Left lobe of liver (tissue), 2 donors: Measurements from ENCODE around the gene ARMH3. TPM values are rescaled to one million over a fixed set of nuclear protein-coding genes. Genes with fewer than 3 reads are reported as not detected.
"Not testable (repeated sequence)": the region's sequence is repeated elsewhere in the genome, so short reads cannot be mapped to it uniquely, and the experiment has no call there.

Experiments used
- ATAC-seq: fragments of 200-7000 bp; cut with Tn5 transposase; one replicate; pipeline ENCODE4 v1.9.1; 2020; ENCODE audit warnings: mild to moderate bottlenecking, moderate library complexity
- DNase-seq: peaks from one replicate; pipeline ENCODE4 v3.0.0-alpha.2; 2020; ENCODE audit warnings: low spot score
- total RNA-seq: library from RNA; stranded (reverse); gene quantifications from one replicate; pipeline ENCODE4 v1.2.1, GENCODE V29; 2021
- donor health status: DM: no; HTN: no; CAD: no; lungs with moderate emphysema.
- donor health status: DM: no; HTN: yes; CAD: no.

The ARMH3 gene
- total RNA-seq, 1 donor from 2014 or later, result 13.6 TPM

- ATAC-seq, result no peak
- no peak for DNase-seq
These were observed 9.9 kb downstream of the ARMH3 start for GRCh38 chr10:102046095-102046494.

DNA sequence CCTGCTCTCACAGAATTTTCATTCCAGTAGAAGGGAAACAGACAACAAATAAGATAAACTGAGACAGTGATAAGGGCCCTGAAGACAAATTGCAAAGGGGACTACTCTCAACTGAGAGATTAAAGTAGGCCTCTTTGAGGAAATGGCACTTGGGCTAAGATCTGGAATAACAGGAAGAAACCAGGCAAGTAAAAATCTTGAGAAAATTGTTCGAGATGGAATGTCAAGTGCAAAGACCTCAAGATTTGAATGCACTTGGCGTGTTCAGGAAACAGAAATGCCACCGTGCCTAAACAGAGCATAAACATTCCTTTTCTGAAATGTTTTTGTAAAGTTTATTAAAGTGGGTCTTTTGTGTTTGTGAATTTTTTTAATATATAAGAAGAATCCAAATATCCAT, 10.7 kb downstream of the ARMH3 start:
- no peak for ATAC-seq
- no peak for DNase-seq

GRCh38 chr10:102040305-102041050, 15.5 kb downstream of the ARMH3 start:
- ATAC-seq (no peak), DNase-seq (no peak)

DNA sequence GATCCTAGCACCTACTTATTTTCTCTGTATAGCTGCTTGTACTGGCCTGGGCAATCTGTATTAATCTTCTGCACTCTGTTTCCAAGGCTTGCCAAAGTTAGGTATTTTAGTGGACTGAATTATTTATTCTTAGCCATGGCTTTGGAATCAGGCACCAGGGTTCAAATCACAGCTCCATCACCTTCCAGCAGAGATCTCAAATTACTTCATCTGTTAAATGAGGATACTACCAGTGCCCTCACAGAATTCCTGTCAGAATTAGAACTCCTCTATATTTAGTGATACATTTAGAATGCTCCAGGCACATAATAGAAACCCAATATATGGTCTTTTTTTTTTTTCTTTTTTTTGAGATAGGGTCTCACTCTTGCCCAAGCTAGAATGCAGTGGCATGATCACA, 17.6 kb downstream of the ARMH3 start:
- no peak for ATAC-seq
- no peak for DNase-seq

- ATAC-seq, DNase-seq: not testable (repeated sequence)
These were observed 20.2 kb downstream of the ARMH3 start for GRCh38 chr10:102035807-102036206.

DNA sequence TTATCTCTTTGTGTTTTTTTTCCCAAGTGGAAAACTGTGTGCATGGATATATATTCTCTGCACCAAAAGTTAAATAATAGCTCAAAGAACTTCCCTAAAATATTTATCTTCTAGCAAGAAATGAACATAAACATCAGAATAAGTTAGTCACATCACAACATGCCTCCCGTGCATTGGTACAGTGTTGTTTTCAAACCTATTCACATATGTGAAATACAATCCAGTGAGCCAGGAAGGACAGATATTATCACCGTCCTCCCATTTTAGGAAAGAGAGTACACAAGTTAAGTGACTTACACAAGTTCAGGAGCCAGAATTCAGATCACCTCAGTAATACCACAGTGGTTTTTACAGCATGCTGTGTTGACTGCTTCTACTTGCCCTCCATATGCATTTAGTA, 22.2 kb downstream of the ARMH3 start:
- ATAC-seq (no peak), DNase-seq (no peak)

DNA sequence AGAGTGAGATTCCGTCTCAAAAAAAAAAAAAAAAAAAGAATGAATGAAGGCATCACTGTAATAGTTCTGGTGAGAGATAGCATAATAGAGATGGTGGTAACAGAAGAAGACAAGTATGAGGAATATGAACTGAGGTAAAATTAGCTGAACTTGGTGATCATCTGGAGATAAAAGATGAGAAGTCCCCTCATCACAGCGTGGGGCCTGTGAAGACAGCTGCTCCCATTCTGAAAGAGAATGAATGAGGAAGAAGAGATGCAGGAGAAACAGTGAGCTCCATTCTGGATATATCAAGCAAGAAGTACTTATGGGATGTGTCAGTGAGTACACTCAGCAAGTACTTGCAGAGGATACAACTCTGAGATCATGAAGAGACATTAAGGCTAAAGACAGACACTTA, 28.7 kb downstream of the ARMH3 start:
- ATAC-seq (no peak), DNase-seq (no peak)

- no peak for ATAC-seq
These were observed 31.2 kb downstream of the ARMH3 start for GRCh38 chr10:102024799-102025198.

DNA sequence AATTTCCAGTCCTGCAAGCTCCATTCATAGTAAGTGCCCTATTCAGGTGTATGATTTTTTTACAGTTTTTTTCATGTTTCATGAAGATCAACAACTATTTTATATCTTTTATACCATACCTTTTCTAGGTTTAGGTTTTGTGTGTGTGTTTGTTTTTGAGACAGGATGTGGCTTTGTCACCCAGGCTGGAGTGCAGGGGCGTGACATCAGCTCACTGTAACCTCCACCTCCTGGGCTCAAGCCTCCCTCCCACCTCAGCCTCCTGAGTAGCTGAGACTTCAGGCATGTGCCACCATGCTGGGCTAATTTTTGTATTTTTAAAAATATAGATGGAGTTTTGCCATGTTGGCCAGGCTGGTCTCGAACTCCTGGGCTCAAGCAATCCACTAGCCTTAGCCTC, 35.0 kb downstream of the ARMH3 start:
- DNase-seq, result no peak
- no peak for ATAC-seq

More at GRCh38 chr10:102024799-102025198, 31.2 kb downstream of the ARMH3 start:
- no peak for DNase-seq

GRCh38 chr10:102017295-102017694, 38.7 kb downstream of the ARMH3 start:
- ATAC-seq (no peak), DNase-seq (no peak)

GRCh38 chr10:102016416-102016815, 39.6 kb downstream of the ARMH3 start:
- ATAC-seq, result no peak
- no peak for DNase-seq

DNA sequence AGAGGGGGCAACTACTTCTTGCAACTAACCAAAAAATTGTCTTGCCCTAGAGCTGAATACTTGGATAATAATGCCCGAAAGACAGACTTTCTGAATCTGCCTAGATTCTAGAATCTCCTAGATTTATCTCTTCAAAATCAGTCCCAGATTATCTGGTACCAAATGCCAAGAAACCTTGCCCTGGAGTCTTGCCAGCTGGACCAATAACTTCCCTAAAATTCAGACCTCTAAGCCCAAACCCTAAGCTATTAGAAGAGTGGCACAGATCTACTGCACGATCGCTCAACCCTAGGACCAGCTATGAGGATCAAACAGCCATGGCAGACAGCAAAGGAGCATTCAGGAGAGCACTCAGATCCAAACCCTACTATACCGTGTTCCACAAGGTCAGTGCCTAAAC, 45.0 kb downstream of the ARMH3 start:
- DNase-seq, result no peak
- no peak for ATAC-seq

- ATAC-seq, result peak; percentile 99
- DNase-seq, result no peak
These were observed 46.1 kb downstream of the ARMH3 start for GRCh38 chr10:102009801-102010425.

- no peak for DNase-seq
These were observed 48.2 kb downstream of the ARMH3 start for GRCh38 chr10:102007796-102008195.

DNA sequence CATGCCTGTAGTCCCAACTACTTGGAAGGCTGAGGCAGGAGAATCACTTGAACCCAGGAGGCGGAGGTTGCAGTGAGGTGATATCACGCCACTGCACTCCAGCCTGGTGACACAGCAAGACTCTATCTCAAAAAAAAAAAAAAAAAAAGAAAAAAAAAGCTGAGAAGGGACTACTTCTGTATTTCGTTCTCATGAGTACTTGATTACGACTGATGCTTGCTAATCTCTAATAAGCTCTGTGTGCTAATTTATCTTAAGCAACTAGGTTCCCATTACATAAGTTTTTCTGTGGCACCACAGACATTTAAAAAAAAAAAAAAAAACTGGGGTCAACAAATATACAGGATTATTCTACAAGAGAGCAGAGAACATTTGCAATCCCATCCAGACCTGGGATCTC, 48.9 kb downstream of the ARMH3 start:
- ATAC-seq, DNase-seq: not testable (repeated sequence)

More at GRCh38 chr10:102007796-102008195, 48.2 kb downstream of the ARMH3 start:
- no peak for ATAC-seq

GRCh38 chr10:102004376-102004775, 51.6 kb downstream of the ARMH3 start:
- DNase-seq, result no peak

DNA sequence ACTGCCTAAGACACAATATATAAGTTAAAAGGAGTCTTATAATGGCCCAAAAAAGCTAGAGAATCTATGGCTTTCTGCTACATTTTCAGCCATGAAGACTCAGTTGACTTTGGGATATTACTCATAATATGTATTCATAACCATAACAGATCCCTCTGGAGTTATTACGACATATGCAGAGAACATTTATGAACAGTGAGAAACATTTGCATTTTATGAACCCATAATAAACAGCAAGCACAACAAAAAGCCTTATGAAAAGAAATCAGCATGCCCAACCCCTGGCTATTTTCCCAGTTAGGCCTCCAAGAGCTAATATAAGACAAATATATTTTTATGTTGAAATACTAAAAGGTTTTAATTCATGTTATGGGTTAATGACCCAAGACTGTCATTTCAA, 52.4 kb downstream of the ARMH3 start:
- no peak for ATAC-seq
- DNase-seq, result no peak

More at GRCh38 chr10:102004376-102004775, 51.6 kb downstream of the ARMH3 start:
- peak; percentile 57 for ATAC-seq

- no peak for ATAC-seq
- DNase-seq, result no peak
These were observed 54.4 kb downstream of the ARMH3 start for GRCh38 chr10:102001435-102002068.

DNA sequence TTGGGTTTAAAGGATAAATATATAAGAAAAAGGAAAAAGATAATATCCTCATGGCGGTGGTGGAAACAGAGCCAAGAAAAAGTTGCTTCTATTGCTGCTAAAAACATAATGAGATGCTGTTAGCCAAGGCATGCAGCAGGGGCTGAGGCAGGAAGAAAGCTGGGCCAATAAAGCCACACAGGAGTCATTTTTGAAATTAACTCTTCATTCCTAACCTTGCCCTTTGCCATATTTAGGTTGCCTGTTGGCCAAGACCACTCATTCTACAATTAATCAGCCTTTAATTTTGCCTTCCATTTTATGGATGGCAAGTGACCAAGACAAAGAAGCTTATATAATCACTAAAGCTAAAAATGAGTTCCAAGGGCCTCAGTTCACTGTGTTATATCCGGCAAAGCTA, 58.2 kb downstream of the ARMH3 start:
- ATAC-seq, result no peak
- DNase-seq, result no peak

DNA sequence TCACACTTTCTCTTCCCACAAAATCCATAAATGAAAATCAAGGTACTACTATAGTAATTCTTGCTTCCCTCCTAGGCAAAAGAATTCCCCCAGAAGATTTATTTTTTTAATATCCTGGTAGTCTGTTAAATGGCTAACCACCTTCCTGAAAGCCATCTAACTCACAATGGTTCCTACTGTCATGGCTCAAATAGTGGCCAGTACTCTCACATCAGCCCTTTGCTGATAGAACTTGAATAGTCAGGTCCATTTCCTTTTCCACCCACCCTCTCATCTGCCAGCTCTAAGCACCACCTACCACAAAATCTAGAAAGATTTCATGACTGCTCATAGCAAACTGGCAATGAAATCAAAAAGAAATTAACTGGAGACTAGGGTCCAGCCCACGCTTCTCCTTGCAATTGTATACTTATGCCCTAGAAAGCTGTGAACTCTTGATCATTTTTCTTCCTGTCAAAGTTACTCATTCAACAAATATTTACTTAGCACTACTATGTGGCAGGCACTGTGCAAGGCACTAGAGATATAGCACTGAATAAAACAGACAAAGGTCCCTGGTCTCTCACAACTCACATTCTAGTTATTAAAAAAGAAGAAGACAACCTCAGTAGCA, 60.4 kb downstream of the ARMH3 start:
- ATAC-seq (peak; percentile 82), DNase-seq (no peak)

DNA sequence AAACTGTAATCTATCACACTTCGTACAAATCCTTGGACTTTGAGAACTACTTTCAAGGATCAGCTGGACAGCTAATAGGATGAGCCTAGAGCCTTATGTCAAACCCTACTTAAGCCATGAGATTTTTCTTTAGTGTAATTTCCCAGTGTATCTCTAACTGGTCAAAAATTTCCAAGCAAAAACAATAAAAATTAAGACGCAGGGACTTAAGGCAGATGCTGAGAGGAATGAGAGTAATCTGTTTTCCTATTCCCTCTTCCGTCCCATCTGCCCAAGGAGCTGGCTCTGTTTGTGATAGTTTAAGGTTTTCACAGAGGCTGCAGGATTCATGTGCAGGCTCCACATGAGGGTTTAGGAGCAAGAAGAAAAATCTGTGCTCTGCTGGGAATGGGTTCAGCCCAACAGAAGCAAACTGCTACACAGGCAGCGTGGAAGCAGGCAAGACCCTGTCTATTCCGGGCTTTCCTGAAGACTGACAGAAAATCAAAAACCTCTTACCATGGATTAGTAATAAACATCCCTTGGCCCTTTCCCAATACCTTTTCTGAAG, 62.2 kb downstream of the ARMH3 start:
- DNase-seq (no peak), ATAC-seq (no peak)
